Measurements from ENCODE around the gene TRIM65. TPM values are rescaled to one million over a fixed set of nuclear protein-coding genes. Genes with fewer than 3 reads are reported as not detected.
A peak's percentile ranks its signal among the peaks of the same experiment; 100 is the strongest.

TRIM65 gene
- total RNA-seq, 1 experiment from 2014 or later, result 48.6 TPM

GRCh38 chr17:75945211-75945610 is 48.5 kb upstream of the TRIM65 start:
- DNase-seq (ENCODE audit: low read depth, low spot score) (no peak), ATAC-seq (no peak)
- no peaks in the 10 kb centered on the region for H3K27me3 ChIP-seq (ENCODE audit: control insufficient read depth, insufficient read depth, low read length)
- H3K4me1 ChIP-seq (ENCODE audit: control insufficient read depth, insufficient read depth, low read length), result peaks cover 7% of the 10 kb centered on the region; the same call in 1 of the 2 replicates
- in situ Hi-C loops (cut with HindIII; ENCODE audit: low pct_unique_long_range_greater_than_20kb, low sequenced_read_pairs), result loop anchor here (25.0 kb wide), 1 partner anchor 117 kb away; the partner anchor contains the start of genes GALR2 and SRP68
- BruUV-seq (replicated peaks), result TSS peak; percentile 24
- peaks cover 8% of the 10 kb centered on the region; the same call in 1 of the 2 replicates for H3K36me3 ChIP-seq (ENCODE audit: control insufficient read depth, insufficient read depth, low read length)
- POLR2A ChIA-PET, result no interaction called here
- CTCF ChIA-PET, result no interaction called here
- H3K27ac ChIP-seq (ENCODE audit: low read length), result no peak overlapping the region
- intact Hi-C loops (cut with micrococcal nuclease; ENCODE audit: unreplicated experiment), result no loop called here
- TF ChIP-seq CTCF (IDR thresholded peaks at IDR 0.05) (no peak), POLR2AphosphoS5 (IDR thresholded peaks at IDR 0.05; ENCODE audit: low read depth, low read length) (no peak), SIN3A (IDR thresholded peaks at IDR 0.05; ENCODE audit: borderline replicate concordance, insufficient read depth, low read depth, low read length) (no peak), TCF7L2 (IDR thresholded peaks at IDR 0.05; ENCODE audit: low read depth, low read length) (no peak), REST (IDR thresholded peaks at IDR 0.05; ENCODE audit: insufficient read depth in 1 of 2, low read depth in 2 of 2, low read length in 1 of 2) (no peak)
- H3K4me3 ChIP-seq (ENCODE audit: low read depth in 2 of 2, low read length in 2 of 2), result no peak overlapping the region
- no peaks in the 10 kb centered on the region for H3K9me3 ChIP-seq (ENCODE audit: control insufficient read depth, insufficient read depth, low read depth, low read length)

- ATAC-seq, result no peak
- no TSS peak for BruUV-seq (replicated peaks)
- Histone ChIP-seq H3K4me1 (ENCODE audit: control insufficient read depth, insufficient read depth, low read length) (peaks cover 7% of the 10 kb centered on the region; the same call in 1 of the 2 replicates), H3K36me3 (ENCODE audit: control insufficient read depth, insufficient read depth, low read length) (peaks cover 8% of the 10 kb centered on the region; the same call in 1 of the 2 replicates), H3K27ac (ENCODE audit: low read length) (no peak overlapping the region), H3K9me3 (ENCODE audit: control insufficient read depth, insufficient read depth, low read depth, low read length) (no peaks in the 10 kb centered on the region), H3K27me3 (ENCODE audit: control insufficient read depth, insufficient read depth, low read length) (no peaks in the 10 kb centered on the region), H3K4me3 (ENCODE audit: low read depth in 2 of 2, low read length in 2 of 2) (no peak overlapping the region)
- in situ Hi-C loops (cut with HindIII; ENCODE audit: low pct_unique_long_range_greater_than_20kb, low sequenced_read_pairs) (loop anchor here (25.0 kb wide), 1 partner anchor 119 kb away; the partner anchor contains the start of genes GALR2 and SRP68), intact Hi-C loops (cut with micrococcal nuclease; ENCODE audit: unreplicated experiment) (no loop called here)
- CTCF ChIA-PET, result interaction anchor here (1.1 kb wide), 1 partner anchor 16 kb away, joined by 7 read pairs; no protein-coding TSS in a partner anchor
- no peak for DNase-seq (ENCODE audit: low read depth, low spot score)
- POLR2A ChIA-PET, result no interaction called here
- TF ChIP-seq CTCF (IDR thresholded peaks at IDR 0.05) (no peak), SIN3A (IDR thresholded peaks at IDR 0.05; ENCODE audit: borderline replicate concordance, insufficient read depth, low read depth, low read length) (no peak), POLR2AphosphoS5 (IDR thresholded peaks at IDR 0.05; ENCODE audit: low read depth, low read length) (no peak), TCF7L2 (IDR thresholded peaks at IDR 0.05; ENCODE audit: low read depth, low read length) (no peak), REST (IDR thresholded peaks at IDR 0.05; ENCODE audit: insufficient read depth in 1 of 2, low read depth in 2 of 2, low read length in 1 of 2) (no peak)
Observed at GRCh38 chr17:75943491-75943890, 46.7 kb upstream of the TRIM65 start.

Data from Panc1 (cell line).